Stimulated activated CD8-positive, alpha-beta memory T cell treated with anti-CD3 and anti-CD28 coated beads, Interleukin-12 subunit alpha, Interleukin-12 subunit beta, amount 100 ng/mL, for 24 hours (primary cell): ENCODE measurements around the gene ACO2.
"Not testable (repeated sequence)": the region's sequence is repeated elsewhere in the genome, so short reads cannot be mapped to it uniquely, and the experiment has no call there.

Experiments
- DNase-seq: peaks from one replicate; pipeline ENCODE4 v3.0.0-alpha.2; 2020; ENCODE audit errors: extremely low read depth

ACO2 gene

GRCh38 chr22:41568811-41569210 lies 99.9 kb downstream of the ACO2 start:
- DNase-seq: no peak

GRCh38 chr22:41570221-41570620 lies 101.3 kb downstream of the ACO2 start:
- DNase-seq: no peak

GRCh38 chr22:41571786-41572185 lies 102.9 kb downstream of the ACO2 start:
- DNase-seq: no peak

- not testable (repeated sequence) for DNase-seq
Observed at GRCh38 chr22:41572305-41572704, 103.4 kb downstream of the ACO2 start.

- DNase-seq: no peak
Observed at GRCh38 chr22:41573677-41574076, 104.8 kb downstream of the ACO2 start.

GRCh38 chr22:41574847-41575381 lies 106.0 kb downstream of the ACO2 start:
- DNase-seq: no peak

GRCh38 chr22:41575533-41575932 lies 106.6 kb downstream of the ACO2 start:
- DNase-seq: no peak

- DNase-seq: no peak
Observed at GRCh38 chr22:41576877-41577276, 108.0 kb downstream of the ACO2 start.

- no peak for DNase-seq
Observed at GRCh38 chr22:41578114-41578513, 109.2 kb downstream of the ACO2 start.
